ENCODE results near the gene SLC35G2. TPM values are rescaled to one million over a fixed set of nuclear protein-coding genes. Genes with fewer than 3 reads are reported as not detected.

The SLC35G2 gene
- total RNA-seq, 1 experiment from 2014 or later: 6.6 TPM

DNA sequence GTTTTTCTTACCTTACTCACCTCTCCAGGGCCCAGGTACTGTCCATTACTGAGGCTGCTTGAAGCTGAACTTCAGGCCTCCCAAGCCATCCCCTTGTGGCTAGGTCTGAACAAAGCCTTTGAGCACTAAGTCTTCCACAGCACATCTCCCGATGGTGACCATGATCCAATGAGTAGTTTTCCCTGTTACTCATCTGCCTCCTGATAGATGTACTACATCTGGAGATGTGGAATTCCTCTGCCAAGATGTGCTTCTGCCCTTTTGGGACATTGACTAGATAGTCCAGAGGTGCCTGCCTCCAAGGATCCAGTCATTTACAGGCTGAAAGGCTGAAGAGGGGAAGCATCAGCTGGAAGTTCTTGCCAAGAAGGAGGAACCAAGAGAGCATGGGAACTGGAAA, 28.9 kb upstream of the SLC35G2 start:
- Histone ChIP-seq H3K27me3 (ENCODE audit: insufficient read depth, low read length) (no peaks in the 10 kb centered on the region), H3K23me2 (ENCODE audit: insufficient read length, low read depth, low read length, poor library complexity, severe bottlenecking) (no peaks in the 10 kb centered on the region), H3K18ac (ENCODE audit: insufficient read length, low read depth, low read length) (no peak overlapping the region), H3K23ac (ENCODE audit: insufficient read length, low read depth, low read length) (no peak overlapping the region), H4K5ac (ENCODE audit: insufficient read length, low read depth, low read length) (no peak overlapping the region), H2BK120ac (ENCODE audit: low read depth, low read length, poor library complexity, severe bottlenecking) (no peak overlapping the region), H2BK12ac (ENCODE audit: insufficient read length, low read depth, low read length) (no peak overlapping the region), H3K56ac (ENCODE audit: insufficient read length, low read depth, low read length) (no peak overlapping the region), H3K9me3 (ENCODE audit: control insufficient read depth, low read depth, low read length) (no peaks in the 10 kb centered on the region), H3K4ac (ENCODE audit: low read depth, low read length) (no peak overlapping the region), H2BK5ac (ENCODE audit: insufficient read length, low read length) (no peak overlapping the region), H3K79me2 (ENCODE audit: insufficient read depth, low read length) (no peaks in the 10 kb centered on the region), H3K4me2 (ENCODE audit: insufficient read depth, insufficient read length, low read length) (no peak overlapping the region), H3K79me1 (ENCODE audit: insufficient read depth, low read depth, low read length, poor library complexity, severe bottlenecking) (no peaks in the 10 kb centered on the region), H2AFZ (ENCODE audit: low read length) (no peak overlapping the region), H4K20me1 (ENCODE audit: control insufficient read depth, insufficient read depth, insufficient read length) (no peaks in the 10 kb centered on the region), H3K4me1 (ENCODE audit: insufficient read depth, low read length) (0 out of 2 replicates have a peak, but pooled peaks cover 2% of the 10 kb centered on the region), H2BK15ac (ENCODE audit: low read depth, low read length) (no peak overlapping the region), H2AK5ac (ENCODE audit: insufficient read length, low read length) (no peak overlapping the region), H3K9ac (ENCODE audit: extremely low read depth, insufficient read length, low read length) (no peak overlapping the region), H2BK20ac (ENCODE audit: low read depth, low read length, poor library complexity, severe bottlenecking) (no peak overlapping the region), H4K8ac (replicated peaks; ENCODE audit: insufficient read length, low read depth, low read length) (no peak overlapping the region), H3T11ph (ENCODE audit: low read length) (no peak overlapping the region), H3K27ac (ENCODE audit: insufficient read length, low read depth, low read length) (no peak overlapping the region), H3K14ac (ENCODE audit: insufficient read depth, low read length) (no peak overlapping the region), H4K91ac (ENCODE audit: insufficient read length, low read depth, low read length) (no peak overlapping the region)
- WGBS (ENCODE audit: extremely low coverage, insufficient read length, low lambda C conversion rate): no CpG with 5 or more reads among the region's 1 CpG
- Mint-ChIP-seq H3K27me3 (ENCODE audit: low read depth) (no peaks in the 10 kb centered on the region), H3K9me3 (no peaks in the 10 kb centered on the region), H3K4me3 (no peak overlapping the region), H3K4me1 (peaks cover 12 to 15% of the 10 kb centered on the region in 2 experiments), H3K27ac (no peak overlapping the region; a peak in 2 of 7 replicates), H3K36me3 (ENCODE audit: insufficient read depth in 1 of 3, low read depth in 3 of 3) (no peaks in the 10 kb centered on the region)
- TF ChIP-seq, protein P1, sequence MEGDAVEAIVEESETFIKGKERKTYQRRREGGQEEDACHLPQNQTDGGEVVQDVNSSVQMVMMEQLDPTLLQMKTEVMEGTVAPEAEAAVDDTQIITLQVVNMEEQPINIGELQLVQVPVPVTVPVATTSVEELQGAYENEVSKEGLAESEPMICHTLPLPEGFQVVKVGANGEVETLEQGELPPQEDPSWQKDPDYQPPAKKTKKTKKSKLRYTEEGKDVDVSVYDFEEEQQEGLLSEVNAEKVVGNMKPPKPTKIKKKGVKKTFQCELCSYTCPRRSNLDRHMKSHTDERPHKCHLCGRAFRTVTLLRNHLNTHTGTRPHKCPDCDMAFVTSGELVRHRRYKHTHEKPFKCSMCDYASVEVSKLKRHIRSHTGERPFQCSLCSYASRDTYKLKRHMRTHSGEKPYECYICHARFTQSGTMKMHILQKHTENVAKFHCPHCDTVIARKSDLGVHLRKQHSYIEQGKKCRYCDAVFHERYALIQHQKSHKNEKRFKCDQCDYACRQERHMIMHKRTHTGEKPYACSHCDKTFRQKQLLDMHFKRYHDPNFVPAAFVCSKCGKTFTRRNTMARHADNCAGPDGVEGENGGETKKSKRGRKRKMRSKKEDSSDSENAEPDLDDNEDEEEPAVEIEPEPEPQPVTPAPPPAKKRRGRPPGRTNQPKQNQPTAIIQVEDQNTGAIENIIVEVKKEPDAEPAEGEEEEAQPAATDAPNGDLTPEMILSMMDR (conservative IDR thresholded peaks at IDR 0.05): no peak
- no peak for DNase-seq

All from H9 (cell line).